Nephron progenitor cell (in vitro differentiated cells): ENCODE results near the gene DCTPP1.
"Not testable (repeated sequence)": the region's sequence is repeated elsewhere in the genome, so short reads cannot be mapped to it uniquely, and the experiment has no call there.

Experiments used
- DNase-seq: peaks from one replicate; pipeline ENCODE4 v3.0.0; 2021
- H3K27ac Mint-ChIP-seq: 2 replicates; pipeline ENCODE4 v1.8.0; 2021; ENCODE audit warnings: mild to moderate bottlenecking, moderate library complexity, mixed read lengths
- H3K27me3 Mint-ChIP-seq: 2 replicates; pipeline ENCODE4 v1.8.0; 2021; ENCODE audit warnings: mild to moderate bottlenecking, low read depth, mixed read lengths; ENCODE audit not compliant: poor library complexity
- H3K36me3 Mint-ChIP-seq: 2 replicates; pipeline ENCODE4 v1.8.0; 2021; ENCODE audit warnings: low read depth, mixed read lengths
- H3K4me1 Mint-ChIP-seq: 2 replicates; pipeline ENCODE4 v1.8.0; 2021; ENCODE audit warnings: mixed read lengths
- H3K4me3 Mint-ChIP-seq: 2 replicates; pipeline ENCODE4 v1.8.0; 2021; ENCODE audit warnings: mild to moderate bottlenecking, moderate library complexity, mixed read lengths
- H3K9me3 Mint-ChIP-seq: 2 replicates; pipeline ENCODE4 v1.8.0; 2021; ENCODE audit warnings: mild to moderate bottlenecking, moderate library complexity, mixed read lengths
- TF ChIP-seq, protein P1 (sequence below): fragments of 200-600 bp; sonication (generic); IDR thresholded peaks from 2 replicates; pipeline ENCODE4 v1.5.0; 2021; ENCODE audit warnings: antibody characterized with exemption

The DCTPP1 gene

DNA sequence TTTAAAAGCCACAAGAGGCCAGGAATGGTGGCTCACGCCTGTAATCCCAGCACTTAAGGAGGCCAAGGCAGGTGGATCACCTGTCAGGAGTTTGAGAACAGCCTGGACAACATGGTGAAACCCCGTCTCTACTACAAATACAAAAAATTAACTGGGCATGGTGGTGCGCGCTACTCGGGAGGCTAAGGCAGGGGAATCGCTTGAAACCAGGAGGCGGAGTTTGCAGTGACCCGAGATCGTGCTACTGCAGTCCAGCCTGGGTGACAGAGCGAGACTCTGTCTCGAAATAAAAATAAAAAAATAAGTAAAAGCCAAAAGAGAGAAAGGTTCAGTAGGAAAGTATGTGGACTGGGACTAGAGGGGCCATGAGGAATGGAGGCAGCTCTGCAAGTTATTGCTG, 29.6 kb upstream of the DCTPP1 start:
- H3K27me3 Mint-ChIP-seq = peaks cover 13% of the 10 kb centered on the region
- DNase-seq = no peak
- TF ChIP-seq, protein P1, sequence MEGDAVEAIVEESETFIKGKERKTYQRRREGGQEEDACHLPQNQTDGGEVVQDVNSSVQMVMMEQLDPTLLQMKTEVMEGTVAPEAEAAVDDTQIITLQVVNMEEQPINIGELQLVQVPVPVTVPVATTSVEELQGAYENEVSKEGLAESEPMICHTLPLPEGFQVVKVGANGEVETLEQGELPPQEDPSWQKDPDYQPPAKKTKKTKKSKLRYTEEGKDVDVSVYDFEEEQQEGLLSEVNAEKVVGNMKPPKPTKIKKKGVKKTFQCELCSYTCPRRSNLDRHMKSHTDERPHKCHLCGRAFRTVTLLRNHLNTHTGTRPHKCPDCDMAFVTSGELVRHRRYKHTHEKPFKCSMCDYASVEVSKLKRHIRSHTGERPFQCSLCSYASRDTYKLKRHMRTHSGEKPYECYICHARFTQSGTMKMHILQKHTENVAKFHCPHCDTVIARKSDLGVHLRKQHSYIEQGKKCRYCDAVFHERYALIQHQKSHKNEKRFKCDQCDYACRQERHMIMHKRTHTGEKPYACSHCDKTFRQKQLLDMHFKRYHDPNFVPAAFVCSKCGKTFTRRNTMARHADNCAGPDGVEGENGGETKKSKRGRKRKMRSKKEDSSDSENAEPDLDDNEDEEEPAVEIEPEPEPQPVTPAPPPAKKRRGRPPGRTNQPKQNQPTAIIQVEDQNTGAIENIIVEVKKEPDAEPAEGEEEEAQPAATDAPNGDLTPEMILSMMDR = no peak
- H3K4me3 Mint-ChIP-seq = no peak overlapping the region
- no peaks in the 10 kb centered on the region for H3K36me3 Mint-ChIP-seq
- peaks cover 11% of the 10 kb centered on the region for H3K9me3 Mint-ChIP-seq
- no peak overlapping the region for H3K27ac Mint-ChIP-seq
- H3K4me1 Mint-ChIP-seq = peaks cover 11% of the 10 kb centered on the region

DNA sequence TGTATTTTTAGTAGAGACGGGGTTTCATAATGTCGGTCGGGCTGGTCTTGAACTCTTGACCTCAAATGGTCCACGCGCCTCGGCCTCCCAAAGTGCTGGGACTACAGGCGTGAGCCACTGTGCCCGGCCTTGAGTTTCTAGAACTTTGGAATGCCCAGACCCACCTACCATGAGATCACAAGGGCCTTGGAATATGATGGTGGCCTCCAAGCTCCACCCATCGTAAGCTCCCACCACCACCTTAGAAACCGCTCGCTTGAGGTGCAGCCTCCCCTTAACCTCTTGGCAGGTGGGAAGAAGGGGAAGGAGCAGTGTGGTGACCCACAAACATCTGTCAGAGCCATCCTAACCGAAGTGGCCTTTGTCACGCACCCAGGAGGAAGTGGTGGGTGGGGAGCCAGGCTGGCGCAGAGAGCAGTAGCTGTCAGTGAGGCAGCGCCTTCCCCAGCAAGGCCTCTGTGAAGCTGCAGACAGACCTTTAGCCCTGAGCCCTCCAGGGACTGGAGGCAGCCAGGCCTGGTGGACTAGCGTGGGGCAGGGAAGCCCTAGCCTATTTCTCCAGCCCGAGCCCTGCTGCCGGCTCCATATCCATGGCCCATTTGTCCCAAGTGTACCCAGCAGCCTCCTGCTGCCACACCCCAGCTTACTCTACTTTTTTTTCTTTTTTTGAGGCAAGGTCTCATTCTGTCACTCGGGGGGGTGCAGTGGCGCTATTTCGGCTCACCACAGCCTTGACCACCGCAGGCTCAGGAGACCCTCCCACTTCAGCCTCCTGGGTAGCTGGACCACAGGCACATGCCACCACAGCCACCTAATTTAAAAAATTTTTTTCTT, 28.9 kb upstream of the DCTPP1 start:
- Mint-ChIP-seq H3K36me3 (no peaks in the 10 kb centered on the region), H3K4me3 (no peak overlapping the region), H3K9me3 (peaks cover 9% of the 10 kb centered on the region), H3K27ac (no peak overlapping the region), H3K4me1 (peaks cover 11% of the 10 kb centered on the region), H3K27me3 (peaks cover 14% of the 10 kb centered on the region)
- TF ChIP-seq, protein P1 = no peak
- no peak for DNase-seq

DNA sequence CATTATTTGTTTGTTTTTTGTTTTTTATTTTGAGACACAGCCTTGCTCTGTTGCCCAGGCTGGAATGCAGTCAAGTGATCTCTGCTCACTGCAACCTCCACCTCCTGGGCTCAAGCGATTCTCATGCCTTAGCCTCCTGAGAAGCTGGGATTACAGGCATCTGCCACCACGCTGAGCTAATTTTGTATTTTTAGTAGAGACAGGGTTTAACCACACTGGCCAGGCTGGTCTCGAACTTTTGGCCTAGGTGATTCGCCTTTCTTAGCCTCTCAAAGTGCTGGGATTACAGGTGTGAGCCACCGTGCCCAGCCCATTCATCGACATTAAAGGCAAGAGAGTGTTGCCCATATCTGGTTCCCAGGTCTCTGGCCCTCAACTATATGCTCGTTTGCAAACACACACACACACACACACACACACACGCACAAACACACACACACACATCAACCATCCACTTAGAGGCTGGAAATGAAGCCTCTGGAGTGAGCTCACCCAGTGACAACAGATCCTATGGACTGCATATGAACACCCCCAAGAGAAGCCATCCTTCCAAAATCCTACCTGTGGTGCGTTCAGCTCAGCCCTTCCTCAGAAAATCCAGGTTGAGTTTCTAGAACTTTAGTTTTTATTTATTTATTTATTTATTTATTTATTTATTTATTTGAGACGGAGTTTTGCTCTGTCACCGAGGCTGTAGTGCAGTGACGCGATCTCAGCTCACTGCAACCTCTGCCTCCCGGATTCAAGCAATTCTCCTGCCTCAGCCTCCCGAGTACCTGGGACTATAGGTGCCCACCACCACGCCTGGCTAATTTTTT, 28.1 kb upstream of the DCTPP1 start:
- Mint-ChIP-seq H3K4me3 (no peak overlapping the region), H3K36me3 (no peaks in the 10 kb centered on the region), H3K27me3 (peaks cover 17% of the 10 kb centered on the region), H3K4me1 (peaks cover 11% of the 10 kb centered on the region), H3K9me3 (peaks cover 3% of the 10 kb centered on the region), H3K27ac (no peak overlapping the region)
- TF ChIP-seq, protein P1 = no peak
- no peak for DNase-seq

DNA sequence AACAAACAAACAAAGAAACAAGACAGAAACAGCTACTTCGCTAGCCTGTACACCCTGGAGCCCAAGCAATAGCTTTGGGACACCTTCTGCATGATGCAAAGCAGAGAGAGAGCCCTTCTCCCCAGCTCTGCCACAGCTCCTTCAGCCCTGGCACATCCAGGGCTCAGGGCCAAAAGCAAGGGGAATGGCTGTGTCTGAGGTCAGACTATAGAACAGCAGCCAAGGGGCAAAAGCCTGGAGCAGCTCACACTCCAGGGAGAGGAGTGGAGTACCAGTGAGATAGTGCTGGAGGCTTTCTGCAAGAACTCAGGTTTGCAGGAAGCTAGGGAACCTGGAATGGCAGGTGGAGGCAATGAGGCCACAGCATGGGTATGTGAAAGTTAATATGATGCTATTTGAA, 27.4 kb upstream of the DCTPP1 start:
- H3K36me3 Mint-ChIP-seq = no peaks in the 10 kb centered on the region
- H3K4me1 Mint-ChIP-seq = peaks cover 17% of the 10 kb centered on the region
- TF ChIP-seq, protein P1 = no peak
- DNase-seq = no peak
- H3K27me3 Mint-ChIP-seq = peaks cover 19% of the 10 kb centered on the region
- H3K27ac Mint-ChIP-seq = no peak overlapping the region
- H3K4me3 Mint-ChIP-seq = no peak overlapping the region
- H3K9me3 Mint-ChIP-seq = no peaks in the 10 kb centered on the region

DNA sequence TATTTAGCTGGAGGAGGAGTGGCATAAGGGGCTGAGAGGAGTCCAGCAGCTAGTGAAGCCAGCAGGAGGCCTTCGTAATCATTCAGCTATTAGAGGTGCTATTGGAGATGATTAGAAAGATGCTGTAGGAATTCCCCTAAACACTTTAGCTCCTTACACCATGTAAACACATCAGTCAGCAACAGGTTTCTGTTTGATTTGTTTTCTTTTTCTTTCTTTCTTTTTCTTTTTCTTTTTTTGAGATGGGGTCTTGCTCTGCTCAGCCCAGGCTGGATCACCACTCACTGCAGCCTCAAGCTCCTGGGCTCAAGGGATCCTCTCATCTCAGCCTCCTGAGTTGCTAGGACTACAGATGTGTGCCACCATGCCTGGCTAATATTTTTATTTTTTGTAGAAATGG, 26.5 kb upstream of the DCTPP1 start:
- no peak overlapping the region for H3K4me3 Mint-ChIP-seq
- peaks cover 19% of the 10 kb centered on the region for H3K27me3 Mint-ChIP-seq
- no peaks in the 10 kb centered on the region for H3K9me3 Mint-ChIP-seq
- no peaks in the 10 kb centered on the region for H3K36me3 Mint-ChIP-seq
- TF ChIP-seq, protein P1 = no peak
- DNase-seq = no peak
- H3K4me1 Mint-ChIP-seq = peaks cover 17% of the 10 kb centered on the region
- H3K27ac Mint-ChIP-seq = no peak overlapping the region

DNA sequence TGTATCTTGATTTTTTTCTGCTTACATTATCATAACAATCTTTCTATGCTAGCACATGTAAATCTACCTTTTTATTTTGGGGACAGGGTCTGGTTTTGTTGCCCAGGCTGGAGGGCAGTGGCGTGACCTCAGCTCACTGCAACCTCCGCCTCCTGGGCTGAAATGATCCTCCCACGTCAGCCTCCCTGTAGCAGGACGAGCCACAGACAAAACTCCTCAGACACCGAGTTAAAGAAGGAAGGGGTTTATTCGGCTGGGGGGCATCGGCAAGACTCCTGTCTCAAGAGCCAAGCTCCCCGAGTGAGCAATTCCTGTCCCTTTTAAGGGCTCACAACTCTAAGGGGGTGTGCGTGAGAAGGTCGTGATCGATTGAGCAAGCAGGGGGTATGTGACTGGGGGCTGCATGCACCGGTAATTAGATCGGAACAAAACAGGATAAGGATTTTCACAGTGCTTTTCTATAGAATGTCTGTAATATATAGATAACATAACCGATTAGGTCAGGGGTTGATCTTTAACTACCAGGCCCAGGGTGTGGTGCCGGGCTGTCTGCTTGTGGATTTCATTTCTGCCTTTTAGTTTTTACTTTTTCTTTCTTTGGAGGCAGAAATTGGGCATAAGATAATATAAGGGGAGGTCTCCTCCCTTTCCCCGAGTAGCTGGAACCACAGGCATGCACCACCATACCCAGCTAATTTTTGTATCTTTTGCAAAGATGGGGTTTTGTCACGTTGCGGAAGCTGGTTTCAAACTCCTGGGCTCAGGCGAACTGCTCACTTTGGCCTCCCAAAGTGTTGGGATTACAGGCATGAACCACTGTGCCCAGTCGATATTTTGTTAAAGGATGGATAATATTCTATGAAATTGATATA, 23.1 kb upstream of the DCTPP1 start:
- Mint-ChIP-seq H3K27me3 (peaks cover 23% of the 10 kb centered on the region), H3K4me1 (peaks cover 12% of the 10 kb centered on the region)
- H3K4me3 Mint-ChIP-seq, H3K9me3 Mint-ChIP-seq, H3K27ac Mint-ChIP-seq, H3K36me3 Mint-ChIP-seq, DNase-seq: not testable (repeated sequence)
